CD4-positive, alpha-beta T cell (primary cell): ENCODE results near the gene ACOT8. TPM values are rescaled to one million over a fixed set of nuclear protein-coding genes. Genes with fewer than 3 reads are reported as not detected.
"Not testable (repeated sequence)": the region's sequence is repeated elsewhere in the genome, so short reads cannot be mapped to it uniquely, and the experiment has no call there.

Source experiments
- ATAC-seq: fragments of 200-7000 bp; cut with Tn5 transposase; one replicate; pipeline ENCODE4 v1.10.0; 2022; ENCODE audit warnings: mild to moderate bottlenecking; ENCODE audit not compliant: poor library complexity
- CTCF ChIA-PET: fragments of 350-600 bp; sonication (Branson Sonifier 250); formaldehyde crosslinking; loops from one replicate; lab custom pipeline; 2021; ENCODE audit warnings: antibody characterized with exemption, inconsistent platforms; lab: Charles Lee
- POLR2A ChIA-PET: fragments of 350-600 bp; sonication (Branson Sonifier 250); formaldehyde crosslinking; loops from one replicate; lab custom pipeline; 2021; ENCODE audit warnings: antibody characterized with exemption, inconsistent platforms; lab: Charles Lee
- DNase-seq, 14 experiments: peaks; one replicate each; pipeline ENCODE4 v3.0.0-alpha.2; 2013 to 2020; ENCODE audit warnings: mixed read lengths in 2 of 14
- H3K27ac ChIP-seq, 2 donors: one replicate each; pipeline versions ENCODE4 v1.5.1 to v1.7.0; 2013; ENCODE audit warnings: low read length in 2 of 2, low read depth in 1 of 2, mild to moderate bottlenecking in 1 of 2
- H3K27me3 ChIP-seq, 2 experiments: 1 replicate in 1 of 2; 2 replicates in 1 of 2; pipeline versions ENCODE4 v1.6.1 to v1.7.0; 2013; ENCODE audit warnings: low read length in 2 of 2, control low read depth in 1 of 2, mild to moderate bottlenecking in 1 of 2, moderate library complexity in 1 of 2; ENCODE audit not compliant: insufficient read depth in 2 of 2, control insufficient read depth in 1 of 2
- H3K36me3 ChIP-seq: one replicate; pipeline ENCODE4 v1.6.1; 2013; ENCODE audit warnings: low read length, control low read depth; ENCODE audit not compliant: insufficient read depth
- H3K4me1 ChIP-seq: one replicate; pipeline ENCODE4 v1.6.1; 2013; ENCODE audit warnings: low read length, control low read depth; ENCODE audit not compliant: insufficient read depth
- H3K4me3 ChIP-seq: one replicate; pipeline ENCODE4 v1.5.1; 2013; ENCODE audit warnings: mild to moderate bottlenecking, low read length, moderate library complexity
- H3K9me3 ChIP-seq, 2 experiments: 1 replicate in 1 of 2; 2 replicates in 1 of 2; pipeline versions ENCODE4 v1.6.1 to v1.7.0; 2013; ENCODE audit warnings: low read length in 2 of 2, mild to moderate bottlenecking in 2 of 2, control low read depth in 1 of 2, moderate library complexity in 1 of 2; ENCODE audit not compliant: control insufficient read depth in 1 of 2, insufficient read depth in 1 of 2
- H3K27ac Mint-ChIP-seq: one replicate; pipeline ENCODE4 v1.8.0; 2020; ENCODE audit warnings: mixed read lengths
- H3K27me3 Mint-ChIP-seq: one replicate; pipeline ENCODE4 v1.8.0; 2021; ENCODE audit warnings: mixed read lengths
- H3K36me3 Mint-ChIP-seq: one replicate; pipeline ENCODE4 v1.8.0; 2021; ENCODE audit warnings: low read depth, mixed read lengths
- H3K4me1 Mint-ChIP-seq: one replicate; pipeline ENCODE4 v1.8.0; 2021; ENCODE audit warnings: low read depth, mixed read lengths
- H3K4me3 Mint-ChIP-seq: one replicate; pipeline ENCODE4 v1.8.0; 2020; ENCODE audit warnings: mild to moderate bottlenecking, mixed read lengths
- H3K9me3 Mint-ChIP-seq: one replicate; pipeline ENCODE4 v1.8.0; 2020; ENCODE audit warnings: mixed read lengths
- CTCF ChIP-seq: fragments of 200-600 bp; IDR thresholded peaks from one replicate; pipeline ENCODE4 v1.8.0; 2022; ENCODE audit warnings: antibody characterized with exemption, mild to moderate bottlenecking
- intact Hi-C, 2 experiments: fragments of 100-400 bp; cut with DNase I in 1 of 2; cut with micrococcal nuclease in 1 of 2; formaldehyde crosslinking; loops; one replicate each; pipeline versions ENCODE4 v1.15.1 to v1.9.0; 2023 to 2025; cut with DNase I, micrococcal nuclease
- total RNA-seq, 174 experiments: library from RNA in 2 of 174; stranded (reverse) in 2 of 174; gene quantifications; one replicate each; pipeline ENCODE4 v1.2.3 and lab custom pipeline; 2021 to 2026

ACOT8 gene
- total RNA-seq, 2 experiments from 2014 or later: 19.1 to 19.9 TPM

GRCh38 chr20:45797510-45797909 lies 59.7 kb downstream of the ACOT8 start:
- H3K27me3 ChIP-seq, H3K4me3 ChIP-seq, H3K27ac Mint-ChIP-seq, H3K9me3 Mint-ChIP-seq, H3K27ac ChIP-seq, DNase-seq, POLR2A ChIA-PET, H3K27me3 Mint-ChIP-seq, H3K9me3 ChIP-seq, CTCF ChIA-PET, ATAC-seq, H3K4me3 Mint-ChIP-seq: not testable (repeated sequence)
- peaks cover 21% of the 10 kb centered on the region for H3K4me1 Mint-ChIP-seq
- peaks cover 13% of the 10 kb centered on the region for H3K4me1 ChIP-seq
- intact Hi-C loops: loop anchor here in 1 of 2 experiments (5.0 to 10.0 kb wide), 2 partner anchors 60 to 887 kb away; partner anchors contain the start of genes ACOT8, TP53RK and ZSWIM3
- peaks cover 71% of the 10 kb centered on the region for H3K36me3 Mint-ChIP-seq
- H3K36me3 ChIP-seq: peaks cover 43% of the 10 kb centered on the region

- Histone ChIP-seq H3K27me3 (no peaks in the 10 kb centered on the region), H3K4me1 (peaks cover 22% of the 10 kb centered on the region), H3K9me3 (no peaks in the 10 kb centered on the region), H3K4me3 (no peak overlapping the region), H3K36me3 (peaks cover 33% of the 10 kb centered on the region), H3K27ac (no peak overlapping the region)
- ChIA-PET POLR2A (no interaction called here), CTCF (interaction anchor here (1.0 to 1.7 kb wide), 2 partner anchors 9 to 218 kb away, joined by 3 to 4 read pairs; no protein-coding TSS in a partner anchor)
- H3K36me3 Mint-ChIP-seq: peaks cover 69% of the 10 kb centered on the region
- no peak overlapping the region for H3K27ac Mint-ChIP-seq
- H3K27me3 Mint-ChIP-seq: no peaks in the 10 kb centered on the region
- ATAC-seq (no peak), DNase-seq (no peak)
- H3K9me3 Mint-ChIP-seq: no peaks in the 10 kb centered on the region
- peak overlapping the region; percentile 8 for H3K4me3 Mint-ChIP-seq
- peaks cover 27% of the 10 kb centered on the region for H3K4me1 Mint-ChIP-seq
- no peak for TF ChIP-seq CTCF
- intact Hi-C loops: loop anchor here in 1 of 2 experiments (5.0 to 10.0 kb wide), 2 partner anchors 61 to 888 kb away; partner anchors contain the start of genes ACOT8, TP53RK and ZSWIM3
Observed at GRCh38 chr20:45796337-45797065, 60.7 kb downstream of the ACOT8 start.

- Histone ChIP-seq H3K36me3 (peaks cover 26% of the 10 kb centered on the region), H3K4me3 (peak overlapping the region; percentile 90), H3K4me1 (peaks cover 20% of the 10 kb centered on the region), H3K27me3 (no peaks in the 10 kb centered on the region), H3K9me3 (no peaks in the 10 kb centered on the region), H3K27ac (peak overlapping the region; percentile 80 to 81)
- ATAC-seq (peak; percentile 3), DNase-seq (peak in 5 of 14 experiments; percentile 1 to 56 (median 8))
- peaks cover 52% of the 10 kb centered on the region for H3K36me3 Mint-ChIP-seq
- peak overlapping the region; percentile 91 for H3K27ac Mint-ChIP-seq
- no peaks in the 10 kb centered on the region for H3K27me3 Mint-ChIP-seq
- ChIA-PET POLR2A (interaction anchor here (0.6 to 1.8 kb wide), 5 partner anchors 52 to 429 kb away, joined by 3 to 9 read pairs (median 3); partner anchors contain the start of genes PCIF1, PIGT, SYS1 and ZNF335), CTCF (no interaction called here)
- peaks cover 25% of the 10 kb centered on the region for H3K4me1 Mint-ChIP-seq
- H3K9me3 Mint-ChIP-seq: no peaks in the 10 kb centered on the region
- H3K4me3 Mint-ChIP-seq: peak overlapping the region; percentile 98
- intact Hi-C loops: loop anchor here in 1 of 2 experiments (2.0 to 10.0 kb wide), 4 partner anchors 20 to 892 kb away; partner anchors contain the start of genes NCOA5, TP53RK, UBE2C and ZNF335
- no peak for TF ChIP-seq CTCF
Observed at GRCh38 chr20:45792317-45793118, 64.7 kb downstream of the ACOT8 start.

Other genes starting within 250 kb of the ACOT8 start
- gene WFDC10A, start 227.7 kb downstream of the ACOT8 start, total RNA-seq: not detected
- gene WFDC9, start 226.1 kb downstream of the ACOT8 start, total RNA-seq: not detected
- not detected for gene WFDC11, start 187.2 kb downstream of the ACOT8 start, total RNA-seq
- gene WFDC13, start 155.4 kb downstream of the ACOT8 start, total RNA-seq: not detected
- not detected for gene WFDC10B, start 152.4 kb downstream of the ACOT8 start, total RNA-seq
- gene SPINT4, start 135.0 kb downstream of the ACOT8 start, total RNA-seq: not detected
- gene WFDC3, start 65.5 kb downstream of the ACOT8 start, total RNA-seq: not detected
- 10 to 100 TPM in 1 of 2 experiments, 1 to 10 TPM in 1; 9.3 to 10.4 TPM for gene DNTTIP1, start 65.4 kb downstream of the ACOT8 start, total RNA-seq
- under 1 TPM; 0.52 to 0.64 TPM for gene UBE2C, start 44.7 kb downstream of the ACOT8 start, total RNA-seq
- gene TNNC2, start 30.1 kb downstream of the ACOT8 start, total RNA-seq: 1 to 10 TPM; 1.2 to 1.5 TPM
- gene SNX21, start 23.6 kb downstream of the ACOT8 start, total RNA-seq: under 1 TPM; 0.36 to 0.89 TPM
- under 1 TPM; 0.36 to 0.44 TPM for gene ZSWIM3, start 222 bp upstream of the ACOT8 start, total RNA-seq
- 10 to 100 TPM in 1 of 2 experiments, 1 to 10 TPM in 1; 9.3 to 10.7 TPM for gene ZSWIM1, start 23.8 kb upstream of the ACOT8 start, total RNA-seq
- 1 to 10 TPM in 1 of 2 experiments, under 1 TPM in 1; 0.49 to 1.3 TPM for gene SPATA25, start 30.2 kb upstream of the ACOT8 start, total RNA-seq
- 1 to 10 TPM; 1.5 to 2.5 TPM for gene NEURL2, start 33.8 kb upstream of the ACOT8 start, total RNA-seq
- gene CTSA, start 33.9 kb upstream of the ACOT8 start, total RNA-seq: 10 to 100 TPM; 40.3 to 42.6 TPM
- gene PLTP, start 54.8 kb upstream of the ACOT8 start, total RNA-seq: not detected
- 100 to 1,000 TPM; 100 TPM for gene PCIF1, start 77.3 kb upstream of the ACOT8 start, total RNA-seq
- 10 to 100 TPM; 67.3 to 74.6 TPM for gene ZNF335, start 114.8 kb upstream of the ACOT8 start, total RNA-seq
- gene MMP9, start 151.5 kb upstream of the ACOT8 start, total RNA-seq: 1 to 10 TPM; 1.6 to 2.2 TPM
- gene SLC12A5, start 171.8 kb upstream of the ACOT8 start, total RNA-seq: 1 to 10 TPM; 1.3 to 2.4 TPM
- gene NCOA5, start 232.6 kb upstream of the ACOT8 start, total RNA-seq: 10 to 100 TPM in 1 of 2 experiments, 1 to 10 TPM in 1; 9.7 to 10.5 TPM